ENCODE measurements around the gene NGFR. TPM values are rescaled to one million over a fixed set of nuclear protein-coding genes. Genes with fewer than 3 reads are reported as not detected.

The NGFR gene
- polyA plus RNA-seq, 3 donors: 2.0 to 55.6 (median 36.7) TPM

DNA sequence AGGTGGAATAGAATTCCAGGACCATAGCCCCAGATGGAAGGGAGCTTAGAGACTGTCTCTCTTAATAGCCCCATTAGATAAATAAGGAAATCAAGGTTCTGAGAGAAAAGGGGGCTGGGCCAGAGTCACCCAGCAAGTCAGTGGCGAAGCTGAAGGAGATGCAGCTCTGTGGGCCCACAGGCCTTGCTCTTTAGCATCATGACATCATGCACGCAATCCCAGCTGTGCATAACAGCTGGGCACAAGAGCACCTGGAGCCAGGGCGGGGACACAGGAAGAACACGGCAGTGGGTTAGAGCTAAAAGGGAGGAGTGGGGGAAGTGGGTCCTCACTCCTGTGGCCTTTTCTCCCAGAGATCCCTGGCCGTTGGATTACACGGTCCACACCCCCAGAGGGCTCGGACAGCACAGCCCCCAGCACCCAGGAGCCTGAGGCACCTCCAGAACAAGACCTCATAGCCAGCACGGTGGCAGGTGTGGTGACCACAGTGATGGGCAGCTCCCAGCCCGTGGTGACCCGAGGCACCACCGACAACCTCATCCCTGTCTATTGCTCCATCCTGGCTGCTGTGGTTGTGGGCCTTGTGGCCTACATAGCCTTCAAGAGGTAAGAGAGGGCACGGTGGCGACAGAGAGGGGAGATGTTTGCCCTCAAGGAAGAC is 15.1 kb downstream of the NGFR start:
- 83 to 88% (median 86%) methylated on average over 13 of the region's 13 CpGs for WGBS, 3 donors
- no peak overlapping the region for H3K27ac ChIP-seq (ENCODE audit: low read depth, low read length)

DNA sequence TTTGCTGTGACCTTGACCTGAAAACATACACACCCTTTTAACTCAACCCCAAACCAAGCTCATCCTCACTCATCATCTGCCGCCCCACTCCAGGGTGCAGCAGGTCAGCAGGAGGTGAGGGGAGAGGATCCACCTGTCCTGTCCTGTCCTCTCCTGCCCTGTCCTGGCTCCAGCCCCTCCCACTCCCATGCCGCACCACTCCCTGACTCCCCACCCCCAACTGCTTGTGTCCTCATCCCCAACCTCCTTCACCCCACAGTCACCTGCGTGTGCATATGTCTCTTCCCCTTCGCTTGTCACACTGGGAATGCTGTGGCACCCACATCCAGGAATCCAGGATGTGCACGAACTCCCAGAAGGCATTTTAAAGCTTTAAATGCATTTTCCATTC is 15.6 kb downstream of the NGFR start:
- H3K27ac ChIP-seq (ENCODE audit: low read depth, low read length): no peak overlapping the region
- WGBS, 3 donors: 79 to 94% (median 89%) methylated on average over 5 of the region's 5 CpGs

- WGBS, 3 donors: 78 to 87% (median 81%) methylated on average over 16 of the region's 16 CpGs
- no peak overlapping the region for H3K27ac ChIP-seq (ENCODE audit: low read depth, low read length)
Measured at GRCh38 chr17:49511810-49512209, 16.7 kb downstream of the NGFR start.

DNA sequence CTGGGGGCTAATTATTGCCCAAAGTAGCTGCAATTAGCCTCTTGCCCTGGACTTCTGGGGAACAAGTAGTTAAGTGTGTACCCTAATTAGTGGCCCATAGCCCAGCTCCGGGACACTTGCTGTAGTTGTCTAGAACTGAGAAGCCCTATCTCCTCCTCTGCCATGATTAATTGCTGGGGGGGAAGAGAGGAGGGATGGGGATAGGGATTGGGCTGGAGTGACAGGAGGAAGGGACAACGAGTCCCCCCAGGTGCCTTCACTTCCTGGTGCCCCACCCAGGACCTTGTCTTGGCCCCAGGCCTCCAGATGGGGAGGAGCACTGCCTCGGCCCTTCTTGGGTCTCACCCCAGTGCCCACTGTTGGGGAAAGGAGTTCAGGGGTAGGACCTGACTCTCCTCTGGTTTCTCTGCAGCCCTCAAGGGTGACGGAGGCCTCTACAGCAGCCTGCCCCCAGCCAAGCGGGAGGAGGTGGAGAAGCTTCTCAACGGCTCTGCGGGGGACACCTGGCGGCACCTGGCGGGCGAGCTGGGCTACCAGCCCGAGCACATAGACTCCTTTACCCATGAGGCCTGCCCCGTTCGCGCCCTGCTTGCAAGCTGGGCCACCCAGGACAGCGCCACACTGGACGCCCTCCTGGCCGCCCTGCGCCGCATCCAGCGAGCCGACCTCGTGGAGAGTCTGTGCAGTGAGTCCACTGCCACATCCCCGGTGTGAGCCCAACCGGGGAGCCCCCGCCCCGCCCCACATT is 17.4 kb downstream of the NGFR start:
- no peak overlapping the region for H3K27ac ChIP-seq (ENCODE audit: low read depth, low read length)
- WGBS, 3 donors: 80 to 89% (median 88%) methylated on average over 23 to 26 of the region's 26 CpGs

DNA sequence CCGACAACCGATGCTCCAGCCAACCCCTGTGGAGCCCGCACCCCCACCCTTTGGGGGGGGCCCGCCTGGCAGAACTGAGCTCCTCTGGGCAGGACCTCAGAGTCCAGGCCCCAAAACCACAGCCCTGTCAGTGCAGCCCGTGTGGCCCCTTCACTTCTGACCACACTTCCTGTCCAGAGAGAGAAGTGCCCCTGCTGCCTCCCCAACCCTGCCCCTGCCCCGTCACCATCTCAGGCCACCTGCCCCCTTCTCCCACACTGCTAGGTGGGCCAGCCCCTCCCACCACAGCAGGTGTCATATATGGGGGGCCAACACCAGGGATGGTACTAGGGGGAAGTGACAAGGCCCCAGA is 17.9 kb downstream of the NGFR start:
- H3K27ac ChIP-seq (ENCODE audit: low read depth, low read length): no peak overlapping the region
- 69 to 80% (median 73%) methylated on average over 6 of the region's 6 CpGs for WGBS, 3 donors

GRCh38 chr17:49513641-49514040 is 18.5 kb downstream of the NGFR start:
- 75 to 85% (median 83%) methylated on average over 8 of the region's 8 CpGs for WGBS, 3 donors
- no peak overlapping the region for H3K27ac ChIP-seq (ENCODE audit: low read depth, low read length)

- WGBS, 3 donors: 66 to 89% (median 70%) methylated on average over 15 of the region's 15 CpGs
- no peak overlapping the region for H3K27ac ChIP-seq (ENCODE audit: low read depth, low read length)
Measured at GRCh38 chr17:49514071-49514721, 19.1 kb downstream of the NGFR start.

DNA sequence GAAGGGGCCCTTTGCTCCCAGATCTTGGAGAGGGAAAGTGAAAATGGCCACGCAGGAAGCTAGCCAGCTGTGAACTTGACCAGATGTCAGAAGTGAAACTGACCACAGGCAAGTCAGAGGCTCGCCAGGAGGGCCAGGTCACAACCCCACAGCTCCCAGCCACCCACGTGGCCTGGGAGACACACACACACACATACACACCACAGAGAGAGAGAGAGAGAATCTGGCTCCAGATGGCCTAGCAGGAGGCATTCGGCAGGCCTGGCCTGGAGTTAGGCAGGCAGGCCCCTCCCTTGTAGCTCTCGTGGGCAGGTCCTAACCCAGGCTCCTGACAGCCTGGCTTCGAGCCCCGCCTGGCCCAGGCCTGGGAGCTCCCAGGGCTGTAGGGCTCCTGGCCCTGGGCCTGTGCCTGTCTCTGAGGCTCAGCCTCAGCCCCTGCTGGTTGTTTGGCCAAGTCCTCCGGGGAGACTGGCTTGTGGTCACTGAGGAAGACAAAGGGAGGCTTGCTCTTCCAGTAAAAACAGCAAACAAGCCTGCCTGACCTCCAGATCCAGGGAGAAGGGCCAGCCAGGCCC is 20.2 kb downstream of the NGFR start:
- WGBS, 3 donors: 16% methylated on average over 8 of the region's 8 CpGs
- H3K27ac ChIP-seq (ENCODE audit: low read depth, low read length): no peak overlapping the region

GRCh38 chr17:49516180-49516579 is 21.1 kb downstream of the NGFR start:
- 76 to 84% (median 77%) methylated on average over 5 of the region's 5 CpGs for WGBS, 3 donors
- no peak overlapping the region for H3K27ac ChIP-seq (ENCODE audit: low read depth, low read length)

- 85 to 94% (median 90%) methylated on average over 6 of the region's 6 CpGs for WGBS, 3 donors
Measured at GRCh38 chr17:49518346-49519078, 23.4 kb downstream of the NGFR start.

GRCh38 chr17:49519781-49520180 is 24.7 kb downstream of the NGFR start:
- H3K27ac ChIP-seq (ENCODE audit: low read depth, low read length): no peak overlapping the region
- 50 to 80% (median 63%) methylated on average over 7 of the region's 7 CpGs for WGBS, 3 donors

More at GRCh38 chr17:49518346-49519078, 23.4 kb downstream of the NGFR start:
- no peak overlapping the region for H3K27ac ChIP-seq (ENCODE audit: low read depth, low read length)

- H3K27ac ChIP-seq (ENCODE audit: low read depth, low read length): no peak overlapping the region
- WGBS, 3 donors: 77 to 83% (median 79%) methylated on average over 10 of the region's 10 CpGs
Measured at GRCh38 chr17:49520386-49521087, 25.4 kb downstream of the NGFR start.

GRCh38 chr17:49521088-49521450 is 26.0 kb downstream of the NGFR start:
- 90 to 93% (median 92%) methylated on average over 8 of the region's 8 CpGs for WGBS, 3 donors
- no peak overlapping the region for H3K27ac ChIP-seq (ENCODE audit: low read depth, low read length)

DNA sequence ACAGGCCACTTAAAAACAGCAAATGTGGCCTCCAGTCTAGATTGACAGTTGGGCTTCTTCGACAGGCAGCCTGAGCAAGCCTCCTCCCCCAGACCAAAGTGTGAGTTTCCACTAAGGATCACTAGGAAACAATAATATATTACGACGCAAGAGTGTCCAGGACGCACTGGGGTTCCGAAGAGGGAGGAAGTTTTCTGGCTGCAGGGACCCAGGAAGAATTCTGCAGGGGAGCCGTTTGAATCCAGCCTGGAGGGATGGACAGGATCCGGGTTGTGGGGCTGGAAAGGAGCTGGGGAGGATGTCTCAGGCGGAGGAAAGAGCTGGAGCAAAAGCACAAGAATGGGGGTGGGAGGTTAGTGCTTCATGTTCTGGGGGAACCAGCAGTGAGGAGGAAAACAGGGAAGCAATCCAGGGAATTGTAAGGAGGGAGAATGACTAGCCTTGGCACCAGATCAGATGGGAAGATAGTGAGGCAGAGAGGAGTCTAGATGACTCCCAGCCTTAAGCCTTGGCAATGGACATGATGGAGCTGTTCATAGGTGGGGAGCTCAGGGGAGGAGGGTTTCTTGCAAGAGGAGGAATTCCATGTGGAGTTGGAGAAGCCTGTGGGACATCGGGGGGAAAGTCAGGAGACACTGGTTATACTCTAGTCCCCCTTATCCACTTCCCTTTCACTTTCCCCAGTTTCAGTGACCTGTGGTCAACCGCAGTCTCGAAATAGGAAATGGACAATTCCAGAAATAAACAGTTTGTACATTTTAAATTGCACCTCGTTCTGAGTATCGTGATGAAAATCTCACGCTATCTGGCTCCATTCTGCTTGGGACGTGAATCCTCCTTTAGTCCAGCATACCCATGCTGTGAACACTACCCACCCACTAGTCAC is 26.6 kb downstream of the NGFR start:
- WGBS, 3 donors: 43 to 69% (median 44%) methylated on average over 15 of the region's 15 CpGs

DNA sequence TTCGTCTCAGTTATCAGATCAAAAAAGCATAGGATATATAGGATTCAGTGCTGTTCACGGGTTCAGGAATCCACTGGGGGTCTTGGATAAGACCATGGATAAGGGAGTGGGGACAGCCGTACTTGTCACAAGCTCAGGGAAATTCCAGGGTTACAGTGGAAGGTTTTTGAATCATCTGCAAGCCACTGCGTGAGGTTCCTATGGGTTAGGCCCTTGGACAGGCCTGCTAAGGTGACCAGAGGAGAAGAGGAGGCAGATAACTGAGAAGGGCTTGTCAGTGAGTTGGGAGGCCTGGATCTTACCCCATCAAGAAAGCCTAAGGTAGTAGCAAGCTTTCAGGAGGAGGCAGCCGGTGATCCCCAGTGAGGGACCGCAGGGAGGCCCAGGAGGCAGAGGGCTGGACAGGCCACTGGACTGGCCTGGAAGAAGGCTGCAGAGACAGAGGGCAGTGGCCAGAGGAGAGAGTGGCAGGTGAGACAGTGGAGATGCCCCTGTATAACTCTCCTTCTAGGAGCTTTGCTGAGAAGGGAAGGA is 27.3 kb downstream of the NGFR start:
- WGBS, 3 donors: 84 to 87% (median 86%) methylated on average over 6 of the region's 6 CpGs
- H3K27ac ChIP-seq (ENCODE audit: low read depth, low read length): no peak overlapping the region

More for the DNA sequence above, 26.6 kb downstream of the NGFR start:
- no peak overlapping the region for H3K27ac ChIP-seq (ENCODE audit: low read depth, low read length)

- 82 to 92% (median 85%) methylated on average over 5 of the region's 5 CpGs for WGBS, 3 donors
Measured at GRCh38 chr17:49523196-49523595, 28.1 kb downstream of the NGFR start.

More at GRCh38 chr17:49523196-49523595, 28.1 kb downstream of the NGFR start:
- no peak overlapping the region for H3K27ac ChIP-seq (ENCODE audit: low read depth, low read length)

Data from adipose tissue (tissue), 3 donors.